Measurements from ENCODE around the gene CCDC141. TPM values are rescaled to one million over a fixed set of nuclear protein-coding genes. Genes with fewer than 3 reads are reported as not detected.
A peak's percentile ranks its signal among the peaks of the same experiment; 100 is the strongest.

Gene CCDC141
- total and polyA plus RNA-seq, 2 experiments from 2014 or later: 11.7 to 13.4 TPM

DNA sequence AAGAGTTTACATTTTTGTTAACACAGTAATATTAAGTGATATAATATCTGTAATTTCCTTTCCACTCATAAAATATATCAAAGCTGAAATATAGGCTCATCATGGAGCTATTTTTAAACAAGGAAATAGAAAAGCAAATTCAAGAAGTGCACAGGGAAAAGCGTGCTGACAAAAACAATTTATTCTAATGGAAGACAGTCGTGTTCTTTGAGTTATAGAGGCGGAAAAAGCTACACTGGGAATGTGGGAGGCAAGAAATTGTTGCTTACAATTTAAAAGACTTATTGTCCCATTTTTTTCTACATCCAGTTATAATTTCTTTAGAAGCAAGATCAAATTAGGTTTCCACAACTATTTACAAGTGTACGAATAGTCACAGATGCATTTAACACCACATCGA is 239.5 kb downstream of the CCDC141 start (continued):
- TF ChIP-seq, protein P1, sequence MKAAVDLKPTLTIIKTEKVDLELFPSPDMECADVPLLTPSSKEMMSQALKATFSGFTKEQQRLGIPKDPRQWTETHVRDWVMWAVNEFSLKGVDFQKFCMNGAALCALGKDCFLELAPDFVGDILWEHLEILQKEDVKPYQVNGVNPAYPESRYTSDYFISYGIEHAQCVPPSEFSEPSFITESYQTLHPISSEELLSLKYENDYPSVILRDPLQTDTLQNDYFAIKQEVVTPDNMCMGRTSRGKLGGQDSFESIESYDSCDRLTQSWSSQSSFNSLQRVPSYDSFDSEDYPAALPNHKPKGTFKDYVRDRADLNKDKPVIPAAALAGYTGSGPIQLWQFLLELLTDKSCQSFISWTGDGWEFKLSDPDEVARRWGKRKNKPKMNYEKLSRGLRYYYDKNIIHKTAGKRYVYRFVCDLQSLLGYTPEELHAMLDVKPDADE (IDR thresholded peaks at IDR 0.05): no peak
- TF ChIP-seq ZNF114 (CRISPR knock-in tag; IDR thresholded peaks at IDR 0.05): no peak

DNA sequence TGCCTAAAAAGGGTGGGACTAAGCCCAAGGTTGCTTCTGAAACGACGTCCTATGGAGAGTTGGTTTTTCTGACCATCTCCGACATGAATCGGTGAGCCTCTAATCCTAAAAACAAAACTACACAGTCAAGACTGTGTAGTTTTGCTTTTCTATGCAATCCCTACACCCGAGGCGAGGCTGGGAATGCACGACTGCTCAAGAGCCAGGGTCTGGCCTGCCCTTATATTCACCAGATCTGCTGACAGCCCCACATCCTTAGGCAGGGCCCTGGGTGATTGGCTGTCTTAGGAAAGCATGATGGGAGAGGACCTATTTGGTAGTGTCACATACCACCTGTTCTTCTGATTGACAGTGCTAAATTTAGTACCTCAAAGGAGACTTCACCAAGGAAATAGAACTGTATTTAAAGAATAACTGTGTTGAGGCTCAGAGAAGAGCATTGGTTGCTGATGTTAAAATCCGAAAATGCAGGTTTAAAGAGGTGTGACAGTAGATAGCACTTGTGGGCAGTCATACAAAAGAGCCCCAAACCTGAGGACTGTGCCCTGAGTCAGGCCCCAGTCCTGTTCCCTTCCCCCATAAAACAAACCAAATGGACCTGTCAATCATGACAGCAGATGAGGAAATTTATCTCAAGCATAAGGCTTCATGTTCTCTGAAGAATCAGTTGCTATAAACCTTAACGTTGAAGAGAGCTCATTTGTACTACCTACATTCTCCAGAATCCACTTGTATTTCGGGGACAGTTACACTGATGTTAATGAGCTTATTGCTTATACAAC is 242.5 kb downstream of the CCDC141 start, which contains the start of gene TTN:
TSS of gene TTN (minus strand) at position 197 of the 782 bp plus-strand sequence. CDS start 2,781 bp downstream, outside the sequence.
- Histone ChIP-seq H3K4me3 (no peak within 1 kb of the TSS), H3K27ac (ENCODE audit: low read depth) (no peak within 1 kb of the TSS), H3K36me3 (ENCODE audit: insufficient read depth) (no peaks in the 10 kb centered on the region), H2AFZ (no peak within 1 kb of the TSS), H3K4me2 (no peak within 1 kb of the TSS), H3K79me2 (replicated peaks; ENCODE audit: insufficient read depth) (no peaks in the 10 kb centered on the region), H3F3A (replicated peaks; ENCODE audit: low read depth) (no peaks in the 10 kb centered on the region), H3K27me3 (ENCODE audit: insufficient read depth) (no peaks in the 10 kb centered on the region), H3K9me2 (ENCODE audit: insufficient read depth) (no peaks in the 10 kb centered on the region), H4K20me1 (replicated peaks; ENCODE audit: insufficient read depth) (no peaks in the 10 kb centered on the region), H3K4me1 (ENCODE audit: insufficient read depth) (no peaks in the 10 kb centered on the region)
- Mint-ChIP-seq H3K4me1 (no peaks in the 10 kb centered on the region), H3K27ac (no peak within 1 kb of the TSS), H3K4me3 (no peak within 1 kb of the TSS), H3K9me3 (no peaks in the 10 kb centered on the region), H3K27me3 (ENCODE audit: insufficient read depth, low read depth, poor library complexity) (no peaks in the 10 kb centered on the region), H3K36me3 (ENCODE audit: low read depth) (no peaks in the 10 kb centered on the region)
- peak; percentile 41 for ATAC-seq
- DNase-seq (ENCODE audit: low spot score): no peak
- TF ChIP-seq, protein P2, sequence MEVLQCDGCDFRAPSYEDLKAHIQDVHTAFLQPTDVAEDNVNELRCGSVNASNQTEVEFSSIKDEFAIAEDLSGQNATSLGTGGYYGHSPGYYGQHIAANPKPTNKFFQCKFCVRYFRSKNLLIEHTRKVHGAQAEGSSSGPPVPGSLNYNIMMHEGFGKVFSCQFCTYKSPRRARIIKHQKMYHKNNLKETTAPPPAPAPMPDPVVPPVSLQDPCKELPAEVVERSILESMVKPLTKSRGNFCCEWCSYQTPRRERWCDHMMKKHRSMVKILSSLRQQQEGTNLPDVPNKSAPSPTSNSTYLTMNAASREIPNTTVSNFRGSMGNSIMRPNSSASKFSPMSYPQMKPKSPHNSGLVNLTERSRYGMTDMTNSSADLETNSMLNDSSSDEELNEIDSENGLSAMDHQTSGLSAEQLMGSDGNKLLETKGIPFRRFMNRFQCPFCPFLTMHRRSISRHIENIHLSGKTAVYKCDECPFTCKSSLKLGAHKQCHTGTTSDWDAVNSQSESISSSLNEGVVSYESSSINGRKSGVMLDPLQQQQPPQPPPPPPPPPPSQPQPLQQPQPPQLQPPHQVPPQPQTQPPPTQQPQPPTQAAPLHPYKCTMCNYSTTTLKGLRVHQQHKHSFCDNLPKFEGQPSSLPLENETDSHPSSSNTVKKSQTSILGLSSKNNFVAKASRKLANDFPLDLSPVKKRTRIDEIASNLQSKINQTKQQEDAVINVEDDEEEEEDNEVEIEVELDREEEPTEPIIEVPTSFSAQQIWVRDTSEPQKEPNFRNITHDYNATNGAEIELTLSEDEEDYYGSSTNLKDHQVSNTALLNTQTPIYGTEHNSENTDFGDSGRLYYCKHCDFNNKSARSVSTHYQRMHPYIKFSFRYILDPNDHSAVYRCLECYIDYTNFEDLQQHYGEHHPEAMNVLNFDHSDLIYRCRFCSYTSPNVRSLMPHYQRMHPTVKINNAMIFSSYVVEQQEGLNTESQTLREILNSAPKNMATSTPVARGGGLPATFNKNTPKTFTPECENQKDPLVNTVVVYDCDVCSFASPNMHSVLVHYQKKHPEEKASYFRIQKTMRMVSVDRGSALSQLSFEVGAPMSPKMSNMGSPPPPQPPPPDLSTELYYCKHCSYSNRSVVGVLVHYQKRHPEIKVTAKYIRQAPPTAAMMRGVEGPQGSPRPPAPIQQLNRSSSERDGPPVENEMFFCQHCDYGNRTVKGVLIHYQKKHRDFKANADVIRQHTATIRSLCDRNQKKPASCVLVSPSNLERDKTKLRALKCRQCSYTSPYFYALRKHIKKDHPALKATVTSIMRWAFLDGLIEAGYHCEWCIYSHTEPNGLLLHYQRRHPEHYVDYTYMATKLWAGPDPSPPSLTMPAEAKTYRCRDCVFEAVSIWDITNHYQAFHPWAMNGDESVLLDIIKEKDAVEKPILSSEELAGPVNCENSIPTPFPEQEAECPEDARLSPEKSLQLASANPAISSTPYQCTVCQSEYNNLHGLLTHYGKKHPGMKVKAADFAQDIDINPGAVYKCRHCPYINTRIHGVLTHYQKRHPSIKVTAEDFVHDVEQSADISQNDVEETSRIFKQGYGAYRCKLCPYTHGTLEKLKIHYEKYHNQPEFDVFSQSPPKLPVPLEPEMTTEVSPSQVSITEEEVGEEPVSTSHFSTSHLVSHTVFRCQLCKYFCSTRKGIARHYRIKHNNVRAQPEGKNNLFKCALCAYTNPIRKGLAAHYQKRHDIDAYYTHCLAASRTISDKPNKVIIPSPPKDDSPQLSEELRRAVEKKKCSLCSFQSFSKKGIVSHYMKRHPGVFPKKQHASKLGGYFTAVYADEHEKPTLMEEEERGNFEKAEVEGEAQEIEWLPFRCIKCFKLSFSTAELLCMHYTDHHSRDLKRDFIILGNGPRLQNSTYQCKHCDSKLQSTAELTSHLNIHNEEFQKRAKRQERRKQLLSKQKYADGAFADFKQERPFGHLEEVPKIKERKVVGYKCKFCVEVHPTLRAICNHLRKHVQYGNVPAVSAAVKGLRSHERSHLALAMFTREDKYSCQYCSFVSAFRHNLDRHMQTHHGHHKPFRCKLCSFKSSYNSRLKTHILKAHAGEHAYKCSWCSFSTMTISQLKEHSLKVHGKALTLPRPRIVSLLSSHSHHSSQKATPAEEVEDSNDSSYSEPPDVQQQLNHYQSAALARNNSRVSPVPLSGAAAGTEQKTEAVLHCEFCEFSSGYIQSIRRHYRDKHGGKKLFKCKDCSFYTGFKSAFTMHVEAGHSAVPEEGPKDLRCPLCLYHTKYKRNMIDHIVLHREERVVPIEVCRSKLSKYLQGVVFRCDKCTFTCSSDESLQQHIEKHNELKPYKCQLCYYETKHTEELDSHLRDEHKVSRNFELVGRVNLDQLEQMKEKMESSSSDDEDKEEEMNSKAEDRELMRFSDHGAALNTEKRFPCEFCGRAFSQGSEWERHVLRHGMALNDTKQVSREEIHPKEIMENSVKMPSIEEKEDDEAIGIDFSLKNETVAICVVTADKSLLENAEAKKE (CRISPR knock-in tag; IDR thresholded peaks at IDR 0.05): no peak
- no peak for TF ChIP-seq POLR2AphosphoS5 (IDR thresholded peaks at IDR 0.05; ENCODE audit: low read depth)
- no peak for TF ChIP-seq ZNF331 (CRISPR knock-in tag; IDR thresholded peaks at IDR 0.05; ENCODE audit: low read depth)
- TF ChIP-seq, protein P3, sequence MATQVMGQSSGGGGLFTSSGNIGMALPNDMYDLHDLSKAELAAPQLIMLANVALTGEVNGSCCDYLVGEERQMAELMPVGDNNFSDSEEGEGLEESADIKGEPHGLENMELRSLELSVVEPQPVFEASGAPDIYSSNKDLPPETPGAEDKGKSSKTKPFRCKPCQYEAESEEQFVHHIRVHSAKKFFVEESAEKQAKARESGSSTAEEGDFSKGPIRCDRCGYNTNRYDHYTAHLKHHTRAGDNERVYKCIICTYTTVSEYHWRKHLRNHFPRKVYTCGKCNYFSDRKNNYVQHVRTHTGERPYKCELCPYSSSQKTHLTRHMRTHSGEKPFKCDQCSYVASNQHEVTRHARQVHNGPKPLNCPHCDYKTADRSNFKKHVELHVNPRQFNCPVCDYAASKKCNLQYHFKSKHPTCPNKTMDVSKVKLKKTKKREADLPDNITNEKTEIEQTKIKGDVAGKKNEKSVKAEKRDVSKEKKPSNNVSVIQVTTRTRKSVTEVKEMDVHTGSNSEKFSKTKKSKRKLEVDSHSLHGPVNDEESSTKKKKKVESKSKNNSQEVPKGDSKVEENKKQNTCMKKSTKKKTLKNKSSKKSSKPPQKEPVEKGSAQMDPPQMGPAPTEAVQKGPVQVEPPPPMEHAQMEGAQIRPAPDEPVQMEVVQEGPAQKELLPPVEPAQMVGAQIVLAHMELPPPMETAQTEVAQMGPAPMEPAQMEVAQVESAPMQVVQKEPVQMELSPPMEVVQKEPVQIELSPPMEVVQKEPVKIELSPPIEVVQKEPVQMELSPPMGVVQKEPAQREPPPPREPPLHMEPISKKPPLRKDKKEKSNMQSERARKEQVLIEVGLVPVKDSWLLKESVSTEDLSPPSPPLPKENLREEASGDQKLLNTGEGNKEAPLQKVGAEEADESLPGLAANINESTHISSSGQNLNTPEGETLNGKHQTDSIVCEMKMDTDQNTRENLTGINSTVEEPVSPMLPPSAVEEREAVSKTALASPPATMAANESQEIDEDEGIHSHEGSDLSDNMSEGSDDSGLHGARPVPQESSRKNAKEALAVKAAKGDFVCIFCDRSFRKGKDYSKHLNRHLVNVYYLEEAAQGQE (IDR thresholded peaks at IDR 0.05; ENCODE audit: unreplicated experiment): no peak
- no peak for TF ChIP-seq EZH2 (IDR thresholded peaks at IDR 0.05; ENCODE audit: low read depth, unreplicated experiment)

All from GM23338 (cell line).